Measurements from ENCODE around the gene NDOR1. TPM values are rescaled to one million over a fixed set of nuclear protein-coding genes. Genes with fewer than 3 reads are reported as not detected.

The NDOR1 gene
- total RNA-seq, 4 donors from 2014 or later: 5.6 to 6.6 (median 6.1) TPM

GRCh38 chr9:137199411-137200121 lies 5.9 kb upstream of the NDOR1 start:
- DNase-seq (ENCODE audit: low spot score) (no peak), ATAC-seq (ENCODE audit: low FRiP score) (no peak)
- no peak for TF ChIP-seq CTCF (IDR thresholded peaks at IDR 0.05)

GRCh38 chr9:137200311-137201204 lies 4.9 kb upstream of the NDOR1 start, which contains the start of gene TPRN:
TPRN (minus strand) TSS chr9:137200741; CDS start chr9:137200711, 30 bp downstream.
- peak; percentile 99 for ATAC-seq (ENCODE audit: low FRiP score)
- DNase-seq (ENCODE audit: low spot score): peak; percentile 94
- TF ChIP-seq CTCF (IDR thresholded peaks at IDR 0.05): no peak

- TF ChIP-seq CTCF (IDR thresholded peaks at IDR 0.05): no peak
- DNase-seq (ENCODE audit: low spot score) (no peak), ATAC-seq (ENCODE audit: low FRiP score) (no peak)
Measured at GRCh38 chr9:137201205-137201868, 4.2 kb upstream of the NDOR1 start.

GRCh38 chr9:137202966-137203365 lies 2.5 kb upstream of the NDOR1 start:
- ATAC-seq (ENCODE audit: low FRiP score) (no peak), DNase-seq (ENCODE audit: low spot score) (no peak)
- TF ChIP-seq CTCF (IDR thresholded peaks at IDR 0.05): no peak

GRCh38 chr9:137204731-137205125 lies 772 bp upstream of the NDOR1 start:
- no peak for TF ChIP-seq CTCF (IDR thresholded peaks at IDR 0.05)
- ATAC-seq (ENCODE audit: low FRiP score) (no peak), DNase-seq (ENCODE audit: low spot score) (no peak)

- ATAC-seq (ENCODE audit: low FRiP score) (no peak), DNase-seq (ENCODE audit: low spot score) (no peak)
- TF ChIP-seq CTCF (IDR thresholded peaks at IDR 0.05): no peak
Measured at GRCh38 chr9:137206602-137207001, 1.1 kb downstream of the NDOR1 start.
